NCI-H2171 treated with DMSO at 0.1 percent for 48 hours (cell line): ENCODE data around the gene GNAO1.

ENCODE experiments used
- DNase-seq: peaks from one replicate; lab custom pipeline; 2025; lab: John Stamatoyannopoulos, UW

Gene GNAO1

GRCh38 chr16:56400458-56400857, 209.2 kb downstream of the GNAO1 start:
- DNase-seq = peak; percentile 92

GRCh38 chr16:56401482-56401881, 210.2 kb downstream of the GNAO1 start:
- DNase-seq = peak; percentile 91

GRCh38 chr16:56405977-56406672, 214.8 kb downstream of the GNAO1 start:
- no peak for DNase-seq
